KMS-11 (cell line): ENCODE data around the gene LAPTM5.

ENCODE experiments used
- H2AFZ ChIP-seq: fragments of 200-600 bp; sonication (generic); 2 replicates; pipeline ENCODE4 v1.6.1; 2016; ENCODE audit warnings: antibody characterized with exemption, mixed run types, low read depth
- H3K27ac ChIP-seq: fragments of 200-600 bp; sonication (generic); 2 replicates; pipeline ENCODE4 v1.6.1; 2016; ENCODE audit warnings: mild to moderate bottlenecking, mixed run types
- H3K27me3 ChIP-seq: fragments of 200-600 bp; sonication (generic); 2 replicates; pipeline ENCODE4 v1.6.1; 2017; ENCODE audit warnings: mild to moderate bottlenecking, low read depth, mixed run types, moderate library complexity; ENCODE audit not compliant: insufficient read depth
- H3K36me3 ChIP-seq: fragments of 200-600 bp; sonication (generic); 2 replicates; pipeline ENCODE4 v1.6.1; 2017; ENCODE audit warnings: mild to moderate bottlenecking, mixed run types; ENCODE audit not compliant: insufficient read depth
- H3K4me1 ChIP-seq: fragments of 200-600 bp; sonication (generic); 2 replicates; pipeline ENCODE4 v1.6.1; 2016; ENCODE audit warnings: mild to moderate bottlenecking, low read depth, mixed run types; ENCODE audit not compliant: poor library complexity, severe bottlenecking
- H3K4me2 ChIP-seq: fragments of 200-600 bp; sonication (generic); 2 replicates; pipeline ENCODE4 v1.7.0; 2016; ENCODE audit warnings: mild to moderate bottlenecking, mixed run types
- H3K4me3 ChIP-seq: fragments of 200-600 bp; sonication (generic); IDR thresholded peaks from 2 replicates; pipeline ENCODE4 v1.6.1; 2017; ENCODE audit warnings: low read depth, low read length, mixed read lengths; ENCODE audit not compliant: insufficient read depth
- H3K79me2 ChIP-seq: fragments of 200-600 bp; sonication (generic); 2 replicates; pipeline ENCODE4 v1.6.1; 2016; ENCODE audit warnings: low read depth, mixed run types; ENCODE audit not compliant: insufficient read depth
- H3K9ac ChIP-seq: fragments of 200-600 bp; sonication (generic); 2 replicates; pipeline ENCODE4 v1.6.1; 2016; ENCODE audit warnings: mild to moderate bottlenecking, mixed run types
- H4K20me1 ChIP-seq: fragments of 200-600 bp; sonication (generic); 2 replicates; pipeline ENCODE4 v1.6.1; 2016; ENCODE audit warnings: mild to moderate bottlenecking, mixed run types; ENCODE audit not compliant: insufficient read depth
- TF ChIP-seq, protein P1 (sequence below): fragments of 200-600 bp; sonication (generic); conservative IDR thresholded peaks from 2 replicates; pipeline ENCODE4 v1.6.1; 2017; ENCODE audit warnings: low read depth, mild to moderate bottlenecking, antibody characterized with exemption, low read length, moderate library complexity, mixed read lengths

LAPTM5 gene

DNA sequence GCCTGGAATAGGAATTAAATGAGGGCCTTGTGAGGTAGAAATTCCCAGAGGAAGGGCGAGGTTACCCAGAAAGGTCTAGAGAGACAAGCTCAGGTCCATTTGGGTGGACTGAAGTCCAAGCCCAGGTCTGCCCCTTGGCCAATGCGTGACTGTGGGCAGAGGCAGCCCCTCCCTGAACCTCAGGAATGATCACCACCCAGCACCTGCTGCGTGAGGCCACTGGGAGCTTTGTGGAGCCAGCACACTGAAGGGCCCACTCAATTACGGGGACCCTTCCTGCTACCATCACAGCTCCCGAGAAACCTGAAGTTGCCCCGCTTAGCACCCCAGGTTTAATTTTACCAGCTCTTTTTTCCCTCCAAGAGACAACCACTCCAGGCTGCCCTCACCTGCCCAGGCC, 27.7 kb downstream of the LAPTM5 start:
- Histone ChIP-seq H3K4me3 (no peak overlapping the region), H3K4me2 (no peak overlapping the region), H3K27ac (no peak overlapping the region), H3K4me1 (peaks cover 8% of the 10 kb centered on the region), H3K27me3 (no peaks in the 10 kb centered on the region), H2AFZ (no peak overlapping the region), H3K9ac (no peak overlapping the region), H3K79me2 (no peaks in the 10 kb centered on the region), H4K20me1 (no peaks in the 10 kb centered on the region), H3K36me3 (no peaks in the 10 kb centered on the region)
- TF ChIP-seq, protein P1, sequence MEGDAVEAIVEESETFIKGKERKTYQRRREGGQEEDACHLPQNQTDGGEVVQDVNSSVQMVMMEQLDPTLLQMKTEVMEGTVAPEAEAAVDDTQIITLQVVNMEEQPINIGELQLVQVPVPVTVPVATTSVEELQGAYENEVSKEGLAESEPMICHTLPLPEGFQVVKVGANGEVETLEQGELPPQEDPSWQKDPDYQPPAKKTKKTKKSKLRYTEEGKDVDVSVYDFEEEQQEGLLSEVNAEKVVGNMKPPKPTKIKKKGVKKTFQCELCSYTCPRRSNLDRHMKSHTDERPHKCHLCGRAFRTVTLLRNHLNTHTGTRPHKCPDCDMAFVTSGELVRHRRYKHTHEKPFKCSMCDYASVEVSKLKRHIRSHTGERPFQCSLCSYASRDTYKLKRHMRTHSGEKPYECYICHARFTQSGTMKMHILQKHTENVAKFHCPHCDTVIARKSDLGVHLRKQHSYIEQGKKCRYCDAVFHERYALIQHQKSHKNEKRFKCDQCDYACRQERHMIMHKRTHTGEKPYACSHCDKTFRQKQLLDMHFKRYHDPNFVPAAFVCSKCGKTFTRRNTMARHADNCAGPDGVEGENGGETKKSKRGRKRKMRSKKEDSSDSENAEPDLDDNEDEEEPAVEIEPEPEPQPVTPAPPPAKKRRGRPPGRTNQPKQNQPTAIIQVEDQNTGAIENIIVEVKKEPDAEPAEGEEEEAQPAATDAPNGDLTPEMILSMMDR: no peak

- Histone ChIP-seq H2AFZ (no peak overlapping the region), H3K9ac (no peak overlapping the region), H3K4me1 (peaks cover 8% of the 10 kb centered on the region), H4K20me1 (no peaks in the 10 kb centered on the region), H3K27me3 (no peaks in the 10 kb centered on the region), H3K36me3 (no peaks in the 10 kb centered on the region), H3K4me3 (no peak overlapping the region), H3K27ac (no peak overlapping the region), H3K79me2 (no peaks in the 10 kb centered on the region), H3K4me2 (no peak overlapping the region)
- TF ChIP-seq, protein P1: no peak
Observed at GRCh38 chr1:30728832-30729638, 28.5 kb downstream of the LAPTM5 start.

GRCh38 chr1:30728340-30728739, 29.2 kb downstream of the LAPTM5 start:
- no peaks in the 10 kb centered on the region for H4K20me1 ChIP-seq
- no peaks in the 10 kb centered on the region for H3K27me3 ChIP-seq
- peaks cover 8% of the 10 kb centered on the region for H3K4me1 ChIP-seq
- no peak overlapping the region for H2AFZ ChIP-seq
- H3K27ac ChIP-seq: no peak overlapping the region
- H3K4me2 ChIP-seq: no peak overlapping the region
- no peak overlapping the region for H3K4me3 ChIP-seq
- H3K36me3 ChIP-seq: no peaks in the 10 kb centered on the region
- no peaks in the 10 kb centered on the region for H3K79me2 ChIP-seq
- TF ChIP-seq, protein P1: no peak
- no peak overlapping the region for H3K9ac ChIP-seq

- Histone ChIP-seq H3K27ac (no peak overlapping the region), H3K4me3 (no peak overlapping the region), H4K20me1 (no peaks in the 10 kb centered on the region), H3K4me1 (peaks cover 3% of the 10 kb centered on the region), H3K27me3 (no peaks in the 10 kb centered on the region), H3K9ac (no peak overlapping the region), H3K79me2 (no peaks in the 10 kb centered on the region), H3K36me3 (no peaks in the 10 kb centered on the region), H2AFZ (no peak overlapping the region), H3K4me2 (no peak overlapping the region)
- TF ChIP-seq, protein P1: no peak
Observed at GRCh38 chr1:30727824-30728223, 29.8 kb downstream of the LAPTM5 start.
